Measurements from ENCODE around the gene ABHD8.

The ABHD8 gene

GRCh38 chr19:17323964-17324332 is 20.7 kb upstream of the ABHD8 start:
- Histone ChIP-seq H3K4me1 (ENCODE audit: control insufficient read depth, insufficient read depth, low read length) (peaks cover 13% of the 10 kb centered on the region), H3K9me3 (ENCODE audit: control insufficient read depth, low read length) (no peaks in the 10 kb centered on the region), H3K27me3 (ENCODE audit: control insufficient read depth, insufficient read depth, low read length) (peaks cover 2% of the 10 kb centered on the region), H3K36me3 (ENCODE audit: control insufficient read depth, insufficient read depth, low read length) (no peaks in the 10 kb centered on the region), H3K4me3 (ENCODE audit: low read length) (no peak overlapping the region), H3K9ac (ENCODE audit: low read length) (no peak overlapping the region)

GRCh38 chr19:17323300-17323963 is 20.2 kb upstream of the ABHD8 start:
- Histone ChIP-seq H3K9ac (ENCODE audit: low read length) (no peak overlapping the region), H3K36me3 (ENCODE audit: control insufficient read depth, insufficient read depth, low read length) (no peaks in the 10 kb centered on the region), H3K4me1 (ENCODE audit: control insufficient read depth, insufficient read depth, low read length) (peaks cover 15% of the 10 kb centered on the region), H3K27me3 (ENCODE audit: control insufficient read depth, insufficient read depth, low read length) (no peaks in the 10 kb centered on the region), H3K9me3 (ENCODE audit: control insufficient read depth, low read length) (no peaks in the 10 kb centered on the region), H3K4me3 (ENCODE audit: low read length) (no peak overlapping the region)

- no peaks in the 10 kb centered on the region for H3K36me3 ChIP-seq (ENCODE audit: control insufficient read depth, insufficient read depth, low read length)
These were observed 19.6 kb upstream of the ABHD8 start for GRCh38 chr19:17322854-17323253.

GRCh38 chr19:17321655-17322489 is 18.6 kb upstream of the ABHD8 start:
- Histone ChIP-seq H3K9ac (ENCODE audit: low read length) (no peak overlapping the region), H3K27me3 (ENCODE audit: control insufficient read depth, insufficient read depth, low read length) (no peaks in the 10 kb centered on the region), H3K9me3 (ENCODE audit: control insufficient read depth, low read length) (no peaks in the 10 kb centered on the region), H3K36me3 (ENCODE audit: control insufficient read depth, insufficient read depth, low read length) (no peaks in the 10 kb centered on the region), H3K4me3 (ENCODE audit: low read length) (no peak overlapping the region), H3K4me1 (ENCODE audit: control insufficient read depth, insufficient read depth, low read length) (peaks cover 14% of the 10 kb centered on the region)

More at GRCh38 chr19:17322854-17323253, 19.6 kb upstream of the ABHD8 start:
- no peaks in the 10 kb centered on the region for H3K27me3 ChIP-seq (ENCODE audit: control insufficient read depth, insufficient read depth, low read length)
- H3K9ac ChIP-seq (ENCODE audit: low read length), result no peak overlapping the region
- peaks cover 14% of the 10 kb centered on the region for H3K4me1 ChIP-seq (ENCODE audit: control insufficient read depth, insufficient read depth, low read length)
- H3K4me3 ChIP-seq (ENCODE audit: low read length), result no peak overlapping the region
- no peaks in the 10 kb centered on the region for H3K9me3 ChIP-seq (ENCODE audit: control insufficient read depth, low read length)

- Histone ChIP-seq H3K4me3 (ENCODE audit: low read length) (no peak overlapping the region), H3K27me3 (ENCODE audit: control insufficient read depth, insufficient read depth, low read length) (no peaks in the 10 kb centered on the region), H3K9me3 (ENCODE audit: control insufficient read depth, low read length) (no peaks in the 10 kb centered on the region), H3K4me1 (ENCODE audit: control insufficient read depth, insufficient read depth, low read length) (peaks cover 21% of the 10 kb centered on the region), H3K9ac (ENCODE audit: low read length) (no peak overlapping the region), H3K36me3 (ENCODE audit: control insufficient read depth, insufficient read depth, low read length) (no peaks in the 10 kb centered on the region)
These were observed 17.2 kb upstream of the ABHD8 start for GRCh38 chr19:17320435-17320834.

- Histone ChIP-seq H3K9ac (ENCODE audit: low read length) (no peak overlapping the region), H3K4me3 (ENCODE audit: low read length) (no peak overlapping the region), H3K9me3 (ENCODE audit: control insufficient read depth, low read length) (no peaks in the 10 kb centered on the region), H3K36me3 (ENCODE audit: control insufficient read depth, insufficient read depth, low read length) (peaks cover under 1% of the 10 kb centered on the region), H3K4me1 (ENCODE audit: control insufficient read depth, insufficient read depth, low read length) (peaks cover 22% of the 10 kb centered on the region), H3K27me3 (ENCODE audit: control insufficient read depth, insufficient read depth, low read length) (no peaks in the 10 kb centered on the region)
These were observed 16.4 kb upstream of the ABHD8 start for GRCh38 chr19:17319473-17320238.

GRCh38 chr19:17318966-17319365 is 15.7 kb upstream of the ABHD8 start:
- Histone ChIP-seq H3K9me3 (ENCODE audit: control insufficient read depth, low read length) (no peaks in the 10 kb centered on the region), H3K27me3 (ENCODE audit: control insufficient read depth, insufficient read depth, low read length) (no peaks in the 10 kb centered on the region), H3K4me3 (ENCODE audit: low read length) (no peak overlapping the region), H3K36me3 (ENCODE audit: control insufficient read depth, insufficient read depth, low read length) (peaks cover 8% of the 10 kb centered on the region), H3K9ac (ENCODE audit: low read length) (no peak overlapping the region), H3K4me1 (ENCODE audit: control insufficient read depth, insufficient read depth, low read length) (peaks cover 22% of the 10 kb centered on the region)

GRCh38 chr19:17314007-17314593 is 10.9 kb upstream of the ABHD8 start:
- Histone ChIP-seq H3K27me3 (ENCODE audit: control insufficient read depth, insufficient read depth, low read length) (no peaks in the 10 kb centered on the region), H3K4me1 (ENCODE audit: control insufficient read depth, insufficient read depth, low read length) (peaks cover 58% of the 10 kb centered on the region), H3K36me3 (ENCODE audit: control insufficient read depth, insufficient read depth, low read length) (peaks cover 13% of the 10 kb centered on the region)

GRCh38 chr19:17312189-17313113 is 9.2 kb upstream of the ABHD8 start:
- Histone ChIP-seq H3K9ac (ENCODE audit: low read length) (peak overlapping the region; percentile 33), H3K4me3 (ENCODE audit: low read length) (no peak overlapping the region), H3K27me3 (ENCODE audit: control insufficient read depth, insufficient read depth, low read length) (no peaks in the 10 kb centered on the region), H3K9me3 (ENCODE audit: control insufficient read depth, low read length) (no peaks in the 10 kb centered on the region), H3K36me3 (ENCODE audit: control insufficient read depth, insufficient read depth, low read length) (peaks cover 13% of the 10 kb centered on the region), H3K4me1 (ENCODE audit: control insufficient read depth, insufficient read depth, low read length) (peaks cover 44% of the 10 kb centered on the region)

More at GRCh38 chr19:17314007-17314593, 10.9 kb upstream of the ABHD8 start:
- Histone ChIP-seq H3K9me3 (ENCODE audit: control insufficient read depth, low read length) (no peaks in the 10 kb centered on the region), H3K4me3 (ENCODE audit: low read length) (no peak overlapping the region), H3K9ac (ENCODE audit: low read length) (no peak overlapping the region)

GRCh38 chr19:17311455-17312188 is 8.4 kb upstream of the ABHD8 start:
- Histone ChIP-seq H3K4me3 (ENCODE audit: low read length) (no peak overlapping the region), H3K9ac (ENCODE audit: low read length) (peak overlapping the region; percentile 33), H3K27me3 (ENCODE audit: control insufficient read depth, insufficient read depth, low read length) (no peaks in the 10 kb centered on the region), H3K9me3 (ENCODE audit: control insufficient read depth, low read length) (no peaks in the 10 kb centered on the region), H3K4me1 (ENCODE audit: control insufficient read depth, insufficient read depth, low read length) (peaks cover 46% of the 10 kb centered on the region), H3K36me3 (ENCODE audit: control insufficient read depth, insufficient read depth, low read length) (peaks cover 13% of the 10 kb centered on the region)
